Pulmonary artery endothelial cell (primary cell): Measurements from ENCODE around the gene METTL1. TPM values are rescaled to one million over a fixed set of nuclear protein-coding genes. Genes with fewer than 3 reads are reported as not detected.

Experiments used
- DNase-seq: peaks from one replicate; pipeline ENCODE4 v3.0.0-alpha.2; 2011; ENCODE audit warnings: low read depth, low spot score
- total RNA-seq: library from RNA; depleted of rRNA; stranded (reverse); fragments of >200 nt; gene quantifications from 2 replicates; pipeline ENCODE4 v1.2.3, GENCODE V29; 2014

The METTL1 gene
- total RNA-seq, 1 donor from 2014 or later: 5.0 TPM

DNA sequence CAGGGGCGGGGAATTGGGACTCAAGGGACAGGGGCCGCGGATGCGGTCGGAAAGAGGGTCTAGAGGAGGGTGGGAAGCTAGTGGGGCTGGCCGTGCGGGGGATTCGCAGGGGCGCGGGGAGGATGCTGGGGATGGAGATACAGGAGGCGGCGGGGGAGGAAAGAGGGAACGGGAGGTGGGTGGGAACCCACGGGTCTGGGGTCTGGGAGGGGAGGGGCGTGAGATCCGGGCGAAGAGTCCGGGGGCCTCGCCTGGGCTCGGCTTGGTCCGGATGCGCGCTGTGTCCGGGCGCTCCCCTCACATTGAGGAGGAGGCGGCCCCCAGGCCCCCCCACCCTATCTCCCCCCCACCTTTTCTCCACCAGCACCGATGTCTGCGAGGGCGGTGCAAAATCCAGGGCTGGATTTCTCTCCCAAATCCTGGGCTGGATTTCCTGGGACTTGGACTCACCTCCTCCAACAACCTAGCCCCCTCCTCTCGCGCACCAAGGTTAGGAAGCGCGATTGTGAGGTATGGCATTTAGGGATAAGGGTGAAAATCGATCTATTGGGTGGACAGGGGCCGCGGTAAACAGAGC, 33.2 kb downstream of the METTL1 start, which contains the start of gene AGAP2:
Gene AGAP2 (minus strand): TSS at position 82 of the 577 bp plus-strand sequence. CDS start 496 bp downstream, outside the sequence.
- no peak for DNase-seq

DNA sequence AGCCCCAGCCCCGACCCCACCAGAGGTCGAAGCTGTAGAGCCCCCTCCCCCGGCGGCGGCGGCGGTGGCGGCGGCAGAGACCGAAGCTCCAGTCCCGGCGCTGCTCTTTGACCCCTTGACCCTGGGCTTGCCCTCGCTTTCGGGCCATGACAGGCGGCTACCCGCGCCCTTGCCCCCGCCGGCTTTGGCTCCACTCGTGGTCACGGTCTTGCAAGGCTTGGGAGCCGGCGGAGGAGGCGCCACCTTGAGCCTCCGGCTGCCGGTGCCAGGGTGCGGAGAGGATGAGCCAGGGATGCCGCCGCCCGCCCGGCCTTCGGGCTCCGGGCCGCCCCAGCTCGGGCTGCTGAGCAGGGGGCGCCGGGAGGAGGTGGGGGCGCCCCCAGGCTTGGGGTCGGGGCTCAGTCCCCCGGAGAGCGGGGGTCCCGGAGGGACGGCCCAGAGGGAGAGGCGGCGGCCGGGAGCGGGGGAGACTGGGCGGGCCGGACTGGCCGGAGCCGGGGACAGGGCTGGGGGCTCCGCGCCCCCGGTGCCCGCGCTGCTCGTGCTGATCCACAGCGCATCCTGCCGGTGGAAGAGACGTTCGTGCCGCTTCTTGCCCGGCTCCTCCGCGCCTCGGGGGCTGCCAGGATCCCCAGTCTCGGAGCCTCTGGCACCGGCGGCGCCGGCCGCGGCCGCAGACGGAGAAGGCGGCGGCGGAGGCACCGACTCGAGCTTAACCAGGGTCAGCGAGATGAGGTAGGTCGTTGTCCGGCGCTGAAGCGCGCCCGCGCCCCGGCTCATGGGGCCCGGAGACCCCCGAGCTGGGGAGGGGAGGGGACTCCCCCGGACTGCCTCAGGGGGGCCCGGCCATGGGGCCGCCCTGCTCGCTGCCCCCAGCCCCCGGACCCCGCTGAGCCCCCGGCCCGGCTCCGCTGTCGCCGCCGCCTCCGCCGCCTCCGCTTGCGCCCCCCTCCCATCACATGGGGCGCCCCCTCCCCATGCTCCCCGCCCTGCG, 34.1 kb downstream of the METTL1 start:
- no peak for DNase-seq

DNA sequence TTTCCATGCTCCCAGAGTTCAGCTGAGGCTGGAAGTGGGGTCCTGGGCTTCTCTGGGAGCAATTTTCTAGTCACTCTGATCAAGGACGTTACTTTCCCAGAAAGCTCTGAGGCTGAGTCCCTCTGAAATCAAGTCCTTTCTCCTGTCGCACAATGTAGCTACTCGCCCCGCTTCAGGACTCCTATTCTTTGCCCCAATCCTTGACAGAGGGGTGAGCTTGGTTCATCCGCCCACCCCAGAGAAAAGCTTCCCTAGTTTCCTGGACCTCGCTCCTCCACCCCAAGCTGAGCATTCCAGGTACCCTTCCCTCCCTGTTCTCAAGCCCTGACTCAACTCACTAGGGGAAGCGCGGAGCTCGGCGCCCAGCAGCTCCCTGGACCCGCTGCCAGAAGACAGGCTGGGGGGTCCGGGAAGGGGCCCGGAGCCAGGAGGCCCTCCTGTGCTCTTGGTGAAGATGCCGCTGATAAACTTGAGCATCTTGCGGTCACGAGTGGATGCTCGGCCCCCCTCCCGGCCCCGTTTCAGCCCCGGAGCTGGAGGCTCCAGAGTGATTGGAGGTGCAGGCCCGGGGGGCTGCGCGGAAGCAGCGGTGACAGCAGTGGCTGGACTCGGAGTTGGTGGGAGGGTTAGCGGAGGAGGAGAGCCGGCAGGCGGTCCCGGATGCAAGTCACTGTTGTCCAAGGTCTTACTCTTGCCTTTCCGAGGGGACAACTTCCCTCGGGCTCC, 35.0 kb downstream of the METTL1 start:
- no peak for DNase-seq

DNA sequence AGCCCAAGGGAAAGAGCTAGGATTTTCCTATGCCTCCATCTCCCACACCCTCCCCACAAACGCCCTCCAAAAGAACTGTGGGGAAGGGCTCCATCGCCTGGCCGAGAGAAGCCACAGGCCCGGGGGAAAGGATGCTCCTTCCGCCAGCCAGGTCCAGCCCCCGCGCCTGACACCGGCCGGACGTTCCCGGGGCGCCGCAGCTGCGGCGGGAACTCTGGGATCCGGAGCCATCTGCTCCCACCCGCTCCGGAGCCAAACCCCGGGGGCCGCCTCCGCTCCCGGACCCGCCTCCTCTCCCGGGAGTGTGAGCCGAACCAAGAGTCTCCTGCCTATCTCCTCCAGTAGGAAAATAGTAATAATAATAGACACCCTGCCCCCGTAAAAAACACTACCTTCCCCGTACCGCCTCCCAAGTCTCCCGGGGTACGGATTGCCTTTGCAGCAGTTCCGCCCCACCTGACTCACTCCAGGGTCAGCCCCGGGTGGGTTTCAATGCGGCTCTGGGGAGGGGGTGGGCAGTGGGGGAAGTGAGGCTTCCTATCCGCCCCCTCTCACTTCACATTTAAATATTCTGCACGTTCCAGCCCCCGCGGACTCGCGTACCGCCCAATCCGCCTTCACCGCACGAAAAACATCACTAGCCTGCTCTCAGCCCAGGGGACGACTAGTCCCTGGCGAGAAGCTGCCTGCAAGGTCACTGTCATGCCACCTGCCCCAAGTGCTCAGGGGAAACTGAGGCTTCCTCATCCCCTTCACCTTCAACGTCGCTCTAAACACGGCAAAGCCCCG, 35.8 kb downstream of the METTL1 start:
- DNase-seq: no peak

DNA sequence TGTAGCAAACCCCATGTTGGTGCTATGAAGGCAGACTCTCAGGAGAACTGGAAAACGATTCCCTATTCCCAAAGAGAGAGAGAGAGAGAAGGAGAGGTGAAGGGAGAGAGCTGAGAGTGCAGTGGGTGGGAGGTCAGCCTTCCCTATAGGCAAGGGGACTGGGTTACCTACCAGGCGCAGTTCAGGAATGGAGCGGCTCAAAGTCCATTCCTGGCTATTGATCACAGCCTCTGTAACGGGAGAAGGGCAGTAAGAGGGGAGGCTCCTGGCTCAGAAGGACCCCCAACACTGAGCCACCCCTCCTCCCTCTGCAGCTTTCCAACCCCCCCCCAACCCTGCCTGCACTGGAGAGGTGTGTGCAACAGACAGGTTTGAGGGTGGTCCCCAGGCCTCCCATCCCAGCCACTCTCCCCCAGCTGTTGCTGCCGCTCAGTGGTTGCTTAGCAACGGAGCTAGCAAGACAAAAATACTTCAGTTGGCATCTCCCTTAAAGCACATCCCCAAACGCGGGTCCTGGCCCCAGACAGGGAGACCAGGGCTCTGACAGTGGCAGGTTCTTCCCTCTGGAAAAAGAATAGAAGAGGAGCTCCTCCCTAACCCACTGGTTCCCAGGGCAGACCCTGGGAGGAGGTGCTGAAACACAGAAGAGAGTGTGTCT, 36.6 kb downstream of the METTL1 start:
- DNase-seq: no peak

DNA sequence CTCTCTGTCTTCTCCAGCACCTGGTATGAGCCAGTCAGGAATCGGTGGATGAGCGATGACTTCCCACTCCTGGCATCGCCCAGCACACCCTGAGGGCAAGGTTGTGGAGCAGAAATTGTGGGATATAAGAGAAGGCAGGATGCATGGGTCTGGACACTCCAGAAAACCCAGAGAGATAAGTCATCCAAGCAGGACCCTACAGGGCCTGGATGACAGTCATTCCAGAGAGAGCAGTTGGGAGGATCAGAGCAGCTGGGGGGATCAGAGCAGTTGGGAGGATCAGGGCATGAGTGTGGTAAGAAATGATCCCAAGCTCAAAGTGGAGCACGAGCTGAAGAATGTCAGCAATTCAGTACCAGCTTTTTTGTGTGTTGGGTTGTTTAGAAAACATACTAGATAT, 37.3 kb downstream of the METTL1 start:
- no peak for DNase-seq

DNA sequence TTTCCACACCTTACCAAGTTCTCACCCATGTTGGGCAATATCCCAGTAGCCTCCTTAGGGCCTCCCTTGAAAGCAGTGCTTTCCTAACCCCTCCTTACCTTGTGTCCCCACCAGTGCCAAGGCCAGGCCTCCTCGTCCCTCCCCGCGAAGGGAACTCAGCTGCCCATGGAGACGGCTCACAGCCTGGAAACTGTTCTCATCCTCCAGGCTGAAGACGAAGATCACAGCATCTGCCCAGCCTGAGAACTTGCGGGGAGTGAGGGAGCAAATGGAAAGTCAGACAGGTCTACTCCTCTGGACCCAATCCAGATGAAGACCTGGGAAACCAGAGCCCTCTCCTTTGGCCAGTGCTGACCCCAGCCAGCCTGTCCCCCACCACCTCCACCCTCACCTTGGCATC, 38.0 kb downstream of the METTL1 start:
- no peak for DNase-seq

DNA sequence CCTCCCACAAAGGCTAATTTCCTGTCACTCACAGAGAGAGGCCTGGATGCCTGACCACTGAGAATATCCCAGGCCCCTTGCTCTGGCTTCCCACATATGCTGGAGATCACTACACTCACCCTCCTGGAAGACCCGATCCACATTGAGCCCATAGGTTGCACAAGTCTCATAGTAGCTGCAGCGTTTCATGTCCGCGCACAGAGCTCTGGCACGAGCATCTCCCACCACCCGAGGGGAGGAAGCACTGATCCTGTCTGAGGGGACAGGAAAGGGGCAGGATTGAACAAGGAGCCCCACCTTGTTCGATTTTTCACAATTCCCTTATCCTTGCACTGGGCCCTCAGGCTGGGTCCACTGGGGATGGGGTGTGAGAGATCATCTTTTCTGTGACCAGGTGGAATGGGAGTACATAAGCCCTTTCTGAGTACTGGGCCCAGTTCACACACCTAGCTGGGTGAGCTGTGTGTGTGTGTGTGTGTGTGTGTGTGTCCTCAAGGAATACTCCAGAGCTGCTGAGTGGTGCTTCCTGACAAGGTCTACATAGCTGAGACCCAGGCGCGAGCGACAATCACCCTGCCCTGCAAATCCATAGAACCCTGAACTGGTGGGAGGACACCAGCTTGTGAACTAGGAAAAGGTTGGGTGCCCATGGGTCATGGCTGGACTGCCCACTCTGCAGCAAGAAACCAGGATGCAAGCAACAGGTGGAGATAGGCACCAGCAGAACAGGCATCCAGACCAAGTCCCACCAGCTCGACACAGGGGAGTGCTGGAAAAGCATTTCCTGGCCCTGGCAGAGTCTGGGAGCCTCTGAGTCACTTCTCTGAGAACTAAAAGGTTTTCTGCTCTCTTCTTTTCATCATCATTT, 38.9 kb downstream of the METTL1 start:
- no peak for DNase-seq

DNA sequence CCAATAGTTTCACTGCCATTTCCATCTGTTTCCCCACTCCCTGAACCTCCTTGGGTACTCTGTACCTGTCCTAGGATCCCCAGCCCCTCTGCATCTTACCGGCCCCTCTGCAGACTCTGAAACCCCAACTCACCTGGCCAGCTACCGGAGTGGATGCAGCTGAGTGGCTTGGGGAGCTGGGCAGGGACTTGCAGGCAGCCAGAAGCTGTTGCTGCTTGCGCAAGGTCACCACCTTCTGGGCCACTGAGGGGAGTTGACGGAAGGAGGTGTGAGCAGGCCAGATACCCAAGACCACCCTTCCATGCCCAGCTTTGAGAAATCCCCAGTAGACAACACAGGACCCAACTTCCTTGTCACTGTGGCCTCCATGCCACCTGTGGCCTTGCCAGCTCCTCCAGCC, 39.6 kb downstream of the METTL1 start:
- DNase-seq: no peak

DNA sequence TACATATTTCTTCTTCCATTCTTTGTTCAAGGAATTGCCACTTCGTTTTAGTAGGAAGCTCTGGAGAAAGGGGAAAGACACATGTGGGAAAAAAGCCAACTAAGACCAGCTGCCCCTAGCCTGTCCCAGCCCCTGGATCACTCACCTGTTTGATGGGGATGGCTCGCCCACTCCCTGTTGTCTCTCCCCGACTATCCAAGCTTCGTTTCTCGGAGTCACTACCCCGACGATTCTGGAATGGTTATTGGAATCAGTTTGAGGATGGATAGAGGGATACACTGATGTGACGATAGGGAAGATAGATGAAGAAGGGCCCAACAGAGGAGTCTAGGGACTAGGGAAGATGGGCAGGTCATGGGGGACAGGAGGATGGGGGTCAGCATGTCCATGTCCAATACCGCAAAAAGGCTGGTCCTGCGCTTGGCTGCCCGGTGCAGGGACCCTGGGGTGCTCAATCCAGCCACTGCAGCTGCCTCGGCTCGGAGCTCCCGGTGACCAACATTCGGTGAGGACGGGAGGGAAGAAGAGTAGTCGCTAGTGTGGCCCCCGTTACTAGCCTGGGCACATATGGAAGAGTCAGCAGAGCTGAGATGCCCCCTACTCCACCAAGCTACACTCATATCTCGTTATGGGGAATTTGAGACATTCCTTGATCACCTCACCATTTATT, 40.4 kb downstream of the METTL1 start:
- DNase-seq: no peak

DNA sequence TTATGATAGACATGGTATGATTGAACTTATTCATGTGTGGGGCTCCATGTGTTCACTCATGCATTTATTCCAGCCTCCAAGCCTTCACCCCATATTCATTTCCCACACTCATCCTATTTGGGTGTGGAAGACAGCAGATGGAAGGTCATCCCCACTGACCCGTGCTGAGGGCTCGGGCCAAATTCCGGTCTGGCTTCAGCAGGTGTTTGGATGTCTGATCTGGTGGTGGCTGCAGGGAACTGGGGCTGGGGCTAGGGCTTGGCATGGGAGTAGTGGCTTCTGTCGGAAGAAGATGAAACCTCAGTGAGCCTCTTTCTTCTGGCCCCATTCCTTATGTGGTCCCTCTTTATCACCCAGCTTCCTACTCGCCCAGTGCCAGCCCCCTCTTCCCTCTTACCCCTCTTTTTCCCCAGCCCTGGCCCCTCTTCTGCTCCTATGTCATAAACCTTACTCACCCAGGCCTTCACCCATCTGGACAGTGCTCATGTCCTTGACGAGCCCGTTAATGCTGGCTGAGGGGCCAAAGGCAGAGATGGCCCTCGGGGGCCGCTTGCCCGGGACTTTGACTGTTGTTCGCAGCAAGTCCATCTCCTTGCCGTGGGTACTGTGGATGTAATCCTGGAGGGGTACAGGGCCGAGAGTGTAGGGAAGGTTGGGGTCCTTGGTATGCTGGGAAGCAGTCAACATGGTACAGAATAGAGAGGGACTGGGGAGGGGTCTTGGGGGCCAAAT, 41.4 kb downstream of the METTL1 start:
- no peak for DNase-seq

DNA sequence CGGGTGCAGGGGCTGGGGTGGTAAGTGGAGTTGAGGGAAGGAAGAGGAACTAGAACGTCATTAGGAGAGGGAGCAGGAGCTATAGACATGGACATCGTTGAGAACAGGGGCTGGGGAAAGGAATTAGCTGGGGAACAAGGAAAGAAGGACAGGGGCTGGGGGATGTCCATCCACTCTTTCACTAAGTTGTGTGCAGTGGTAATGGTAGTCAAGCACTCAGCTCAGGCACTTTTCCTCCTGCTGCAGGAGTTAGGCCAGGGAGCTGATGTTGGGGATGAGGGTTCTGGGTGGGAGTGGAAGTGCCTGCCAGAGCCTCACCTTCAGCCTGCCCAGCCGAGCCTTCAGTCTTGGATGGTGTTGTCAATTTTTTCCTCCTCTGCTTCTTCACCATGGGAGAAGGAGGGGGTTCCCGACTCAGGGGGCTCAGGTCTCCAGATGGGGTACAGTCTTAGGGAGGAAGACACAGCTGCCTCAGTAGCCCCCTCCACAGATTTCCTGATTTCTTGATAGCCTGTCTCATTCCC, 42.5 kb downstream of the METTL1 start:
- no peak for DNase-seq

DNA sequence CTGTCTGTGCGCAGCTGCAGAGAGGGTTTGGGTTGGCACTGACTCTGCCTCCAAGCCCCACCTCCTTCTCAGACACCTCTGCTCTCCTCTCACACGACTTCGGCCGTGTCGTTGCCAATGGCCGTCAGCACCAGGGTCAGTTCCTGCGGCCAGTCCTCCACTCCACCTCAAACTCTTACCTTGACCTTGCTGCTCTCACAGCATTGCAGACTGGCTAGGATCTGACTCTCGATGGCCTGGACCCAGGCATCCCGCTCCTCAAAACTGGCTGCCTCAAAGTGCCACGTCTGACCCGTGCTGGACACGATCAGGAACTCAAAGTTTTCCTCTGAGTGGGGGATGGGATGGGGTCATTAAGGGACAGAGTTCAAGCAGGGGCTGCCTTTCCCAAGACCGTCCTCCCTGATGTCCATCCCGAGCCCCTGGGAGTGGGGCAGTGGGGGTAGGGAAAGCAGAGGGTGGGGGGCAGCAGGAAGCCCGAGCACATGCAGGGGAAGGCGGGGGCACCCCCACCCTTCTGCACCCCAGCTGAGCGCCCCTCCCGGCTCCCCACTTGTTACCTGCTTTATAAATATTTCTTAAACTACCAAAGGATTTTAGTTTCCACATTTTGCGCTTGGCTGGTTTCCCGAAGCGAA, 44.0 kb downstream of the METTL1 start:
- DNase-seq: no peak

DNA sequence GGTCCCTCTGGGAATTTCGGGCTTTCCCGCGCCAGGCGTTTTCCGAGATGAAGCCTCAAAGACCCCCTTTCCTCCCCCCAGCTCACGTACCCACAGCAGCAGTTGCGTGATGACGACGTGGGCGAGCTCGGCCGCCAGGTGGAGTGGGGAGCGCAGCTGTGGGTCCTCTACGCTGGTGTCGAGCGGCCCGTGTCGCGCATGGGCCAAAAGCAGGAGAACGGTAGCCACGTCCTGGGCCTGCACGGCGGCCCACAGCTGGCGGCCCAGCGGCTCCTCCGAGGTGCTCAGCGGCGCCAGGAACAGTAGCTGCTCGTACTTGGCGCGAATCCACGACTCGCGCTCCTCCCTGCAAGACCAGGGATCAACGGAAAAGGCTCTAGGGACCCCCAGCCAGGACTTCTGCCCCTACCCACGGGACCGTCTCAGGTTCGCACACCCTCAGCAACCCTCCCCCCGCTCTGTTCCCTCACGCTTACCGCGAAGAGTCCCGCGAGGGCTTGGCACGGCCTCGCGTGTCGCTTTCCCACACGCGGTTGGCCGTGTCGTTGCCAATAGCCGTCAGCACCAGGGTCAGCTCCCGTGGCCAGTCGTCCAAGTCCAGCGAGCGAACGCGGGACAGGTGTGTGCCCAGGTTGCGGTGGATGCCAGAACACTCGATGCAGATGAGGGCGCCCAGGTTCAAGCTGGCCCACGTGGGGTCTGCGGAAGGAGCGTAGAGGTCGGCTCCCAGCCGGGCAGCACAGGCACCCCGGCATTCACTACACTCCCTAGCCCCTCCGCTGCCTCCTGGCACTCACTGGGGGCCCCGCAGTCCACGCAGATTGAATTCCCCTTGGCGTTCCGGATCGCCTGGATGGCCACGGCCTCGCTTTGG, 44.8 kb downstream of the METTL1 start:
- no peak for DNase-seq

DNA sequence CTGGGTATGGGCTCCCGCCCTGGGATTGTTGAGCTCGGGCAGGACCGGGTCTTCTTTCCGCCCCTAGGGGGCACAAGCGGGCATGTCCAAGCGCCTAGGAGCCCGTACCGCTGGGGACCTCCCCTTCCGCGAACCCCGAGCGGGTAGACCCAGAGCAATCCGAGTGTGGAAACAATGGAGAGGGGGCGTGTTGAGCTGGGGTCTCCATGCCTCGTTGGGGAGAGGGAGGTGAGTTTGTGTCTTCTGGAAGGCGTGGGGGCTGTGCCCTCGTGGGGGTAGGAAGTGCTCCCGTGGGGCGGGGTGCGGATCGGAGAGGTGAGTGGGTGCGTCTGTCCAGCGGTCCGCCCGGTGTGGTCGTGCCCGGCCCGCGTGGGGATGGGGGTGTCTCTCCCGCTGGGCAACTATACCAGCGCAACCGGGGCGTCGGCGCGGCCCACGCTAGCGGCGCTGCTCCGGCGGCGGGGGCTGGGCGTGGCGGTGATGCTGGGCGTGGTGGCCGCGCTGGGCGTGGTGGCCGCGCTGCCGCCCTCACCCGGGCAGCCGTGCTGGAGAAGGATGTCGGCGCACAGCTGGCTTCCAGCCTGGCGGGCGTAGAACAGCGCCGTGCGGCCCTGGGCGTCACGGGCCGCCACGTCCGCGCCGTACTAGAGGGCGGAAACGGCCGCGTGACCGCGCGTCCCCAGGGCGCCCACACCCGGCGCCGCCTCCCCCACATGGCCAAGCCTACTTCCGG, 45.6 kb downstream of the METTL1 start:
- DNase-seq: peak; percentile 59

DNA sequence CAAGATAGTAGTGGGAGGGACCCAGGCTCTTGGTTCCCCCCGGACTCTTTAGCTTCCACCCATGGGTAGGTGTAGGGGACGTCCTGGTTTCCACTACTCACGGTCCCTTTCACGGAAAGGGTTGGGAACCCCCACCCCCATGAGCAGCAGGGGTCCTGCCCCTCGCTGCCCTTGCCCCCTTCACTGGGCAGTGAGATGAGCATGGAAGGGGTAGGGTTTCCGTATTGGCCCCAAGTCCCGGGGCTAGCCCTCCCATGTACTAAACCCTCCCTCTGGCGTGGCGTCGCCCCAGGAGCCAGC, 46.1 kb downstream of the METTL1 start:
- DNase-seq: no peak
